GM12891 (cell line): ENCODE data around the gene TTC29.

ENCODE experiments used
- POLR2A ChIP-seq: IDR thresholded peaks from 2 replicates; pipeline ENCODE4 v1.6.1; 2011; ENCODE audit warnings: low read depth, low read length, control low read depth
- POLR2AphosphoS5 ChIP-seq: IDR thresholded peaks from 2 replicates; pipeline ENCODE4 v1.6.1; 2011; ENCODE audit warnings: low read depth, low read length, control low read depth

GRCh38 chr4:146952896-146953295 lies 7.2 kb upstream of the TTC29 start:
- TF ChIP-seq POLR2A (no peak), POLR2AphosphoS5 (no peak)
